ENCODE data around the gene ABCB9. TPM values are rescaled to one million over a fixed set of nuclear protein-coding genes. Genes with fewer than 3 reads are reported as not detected.

The ABCB9 gene
- total RNA-seq, 1 experiment from 2014 or later = 14.7 TPM

DNA sequence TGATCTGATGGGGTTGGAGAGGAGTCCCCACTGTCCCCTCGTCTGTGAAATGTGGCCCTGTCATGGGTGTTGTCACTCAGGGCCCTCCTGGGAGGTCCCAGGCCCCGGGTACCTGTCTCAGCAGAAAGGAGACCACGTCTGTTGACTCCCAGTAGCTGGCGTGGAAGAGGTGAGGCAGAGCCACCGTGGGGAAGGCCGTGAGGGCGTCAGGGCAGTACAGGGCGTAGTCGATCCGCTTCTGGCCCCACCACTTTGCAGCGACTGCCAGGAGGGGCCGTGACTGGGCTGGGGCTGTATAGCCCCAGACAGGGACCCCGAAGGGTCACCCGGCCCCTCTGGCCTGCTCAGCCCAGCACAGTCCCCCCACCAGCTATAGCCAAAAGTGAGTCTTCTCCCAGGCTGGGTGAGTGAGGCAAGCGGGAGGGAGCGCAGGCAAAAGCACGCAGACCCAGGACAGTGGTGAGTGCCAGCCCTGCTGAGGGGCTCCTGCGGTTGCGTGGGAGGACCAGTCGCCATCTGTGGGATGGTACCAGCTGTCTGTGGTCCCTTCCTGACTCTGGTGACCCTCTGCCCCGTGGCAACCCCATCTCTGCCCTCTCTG, 22.4 kb upstream of the ABCB9 start:
- RAD21 ChIA-PET (ENCODE audit: low non-redundant PET in 1 of 2, low total read pairs in 2 of 2, uncharacterized antibody in 2 of 2, unreplicated experiment in 2 of 2) = no interaction called here
- BruUV-seq (replicated peaks) = no TSS peak
- Histone ChIP-seq H3K4me1 (ENCODE audit: control insufficient read depth in 1 of 2, insufficient read depth in 2 of 2, low read length in 2 of 2) (no peaks in the 10 kb centered on the region), H3K9ac (ENCODE audit: low read length) (no peak overlapping the region), H3K27me3 (ENCODE audit: insufficient read depth, low read length) (no peaks in the 10 kb centered on the region), H3K9me2 (ENCODE audit: insufficient read depth) (no peaks in the 10 kb centered on the region), H3K27ac (ENCODE audit: low read depth, low read length) (no peak overlapping the region), H3K36me3 (ENCODE audit: control insufficient read depth in 1 of 2, insufficient read depth in 2 of 2, low read length in 2 of 2) (no peaks in the 10 kb centered on the region), H3K9me3 (ENCODE audit: control insufficient read depth in 1 of 2, insufficient read depth in 1 of 2, low read depth in 1 of 2, low read length in 2 of 2) (no peaks in the 10 kb centered on the region), H3K4me3 (replicated peaks in 1 of 2; ENCODE audit: low read depth in 1 of 2, low read length in 2 of 2) (no peak overlapping the region), H3K4me2 (ENCODE audit: low read length) (no peak overlapping the region), H3K79me2 (ENCODE audit: insufficient read depth, low read length) (no peaks in the 10 kb centered on the region), H4K20me1 (ENCODE audit: insufficient read depth) (no peaks in the 10 kb centered on the region), H2AFZ (ENCODE audit: low read depth, low read length, poor library complexity, severe bottlenecking) (no peak overlapping the region)
- intact Hi-C loops (cut with micrococcal nuclease) = no loop called here
- TF ChIP-seq, protein P1, sequence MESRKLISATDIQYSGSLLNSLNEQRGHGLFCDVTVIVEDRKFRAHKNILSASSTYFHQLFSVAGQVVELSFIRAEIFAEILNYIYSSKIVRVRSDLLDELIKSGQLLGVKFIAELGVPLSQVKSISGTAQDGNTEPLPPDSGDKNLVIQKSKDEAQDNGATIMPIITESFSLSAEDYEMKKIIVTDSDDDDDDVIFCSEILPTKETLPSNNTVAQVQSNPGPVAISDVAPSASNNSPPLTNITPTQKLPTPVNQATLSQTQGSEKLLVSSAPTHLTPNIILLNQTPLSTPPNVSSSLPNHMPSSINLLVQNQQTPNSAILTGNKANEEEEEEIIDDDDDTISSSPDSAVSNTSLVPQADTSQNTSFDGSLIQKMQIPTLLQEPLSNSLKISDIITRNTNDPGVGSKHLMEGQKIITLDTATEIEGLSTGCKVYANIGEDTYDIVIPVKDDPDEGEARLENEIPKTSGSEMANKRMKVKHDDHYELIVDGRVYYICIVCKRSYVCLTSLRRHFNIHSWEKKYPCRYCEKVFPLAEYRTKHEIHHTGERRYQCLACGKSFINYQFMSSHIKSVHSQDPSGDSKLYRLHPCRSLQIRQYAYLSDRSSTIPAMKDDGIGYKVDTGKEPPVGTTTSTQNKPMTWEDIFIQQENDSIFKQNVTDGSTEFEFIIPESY (IDR thresholded peaks at IDR 0.05; ENCODE audit: extremely low read depth, insufficient replicate concordance, low read length) = no peak
- TF ChIP-seq TCF7L2 (IDR thresholded peaks at IDR 0.05; ENCODE audit: borderline replicate concordance, extremely low read depth, insufficient read depth, insufficient read length) (no peak), ELF1 (IDR thresholded peaks at IDR 0.05; ENCODE audit: borderline replicate concordance, low read depth) (no peak), SRF (IDR thresholded peaks at IDR 0.05; ENCODE audit: low read depth) (no peak)
- ATAC-seq = no peak
- DNase-seq (ENCODE audit: low read depth, low spot score) = no peak
- CTCF ChIA-PET = interaction anchor here (0.7 to 1.5 kb wide), 2 partner anchors 249 to 430 kb away, joined by 3 to 4 read pairs; no protein-coding TSS in a partner anchor
- POLR2A ChIA-PET = no interaction called here

DNA sequence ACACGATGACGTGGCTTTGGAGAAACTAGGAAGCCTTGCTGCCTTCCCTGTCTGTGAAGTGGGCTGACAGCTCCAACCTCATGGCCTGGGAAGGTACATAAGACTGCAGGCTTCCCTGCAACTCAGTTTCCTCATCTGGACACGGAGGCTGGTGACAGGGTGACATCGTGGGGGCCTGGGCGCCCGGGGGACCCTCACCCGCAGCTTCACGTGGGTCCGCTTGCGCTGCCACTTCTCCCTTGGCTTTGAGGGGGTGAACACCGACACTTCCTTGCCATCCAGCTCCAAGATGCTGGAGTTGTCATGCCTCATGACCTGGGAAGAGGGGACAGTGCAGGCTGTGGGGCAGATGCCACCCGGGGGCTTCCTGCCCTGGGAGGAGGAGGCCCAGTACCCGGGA, 21.8 kb upstream of the ABCB9 start:
- CTCF ChIA-PET = no interaction called here
- no TSS peak for BruUV-seq (replicated peaks)
- RAD21 ChIA-PET (ENCODE audit: low non-redundant PET in 1 of 2, low total read pairs in 2 of 2, uncharacterized antibody in 2 of 2, unreplicated experiment in 2 of 2) = no interaction called here
- no peak for TF ChIP-seq YY1 (IDR thresholded peaks at IDR 0.05; ENCODE audit: extremely low read depth, insufficient replicate concordance, low read depth, low read length)
- TF ChIP-seq ZFX (IDR thresholded peaks at IDR 0.05) = no peak
- no peak for TF ChIP-seq POLR2A (IDR thresholded peaks at IDR 0.05; ENCODE audit: borderline replicate concordance, extremely low read depth, insufficient read depth, insufficient read length)
- TF ChIP-seq, protein P2, sequence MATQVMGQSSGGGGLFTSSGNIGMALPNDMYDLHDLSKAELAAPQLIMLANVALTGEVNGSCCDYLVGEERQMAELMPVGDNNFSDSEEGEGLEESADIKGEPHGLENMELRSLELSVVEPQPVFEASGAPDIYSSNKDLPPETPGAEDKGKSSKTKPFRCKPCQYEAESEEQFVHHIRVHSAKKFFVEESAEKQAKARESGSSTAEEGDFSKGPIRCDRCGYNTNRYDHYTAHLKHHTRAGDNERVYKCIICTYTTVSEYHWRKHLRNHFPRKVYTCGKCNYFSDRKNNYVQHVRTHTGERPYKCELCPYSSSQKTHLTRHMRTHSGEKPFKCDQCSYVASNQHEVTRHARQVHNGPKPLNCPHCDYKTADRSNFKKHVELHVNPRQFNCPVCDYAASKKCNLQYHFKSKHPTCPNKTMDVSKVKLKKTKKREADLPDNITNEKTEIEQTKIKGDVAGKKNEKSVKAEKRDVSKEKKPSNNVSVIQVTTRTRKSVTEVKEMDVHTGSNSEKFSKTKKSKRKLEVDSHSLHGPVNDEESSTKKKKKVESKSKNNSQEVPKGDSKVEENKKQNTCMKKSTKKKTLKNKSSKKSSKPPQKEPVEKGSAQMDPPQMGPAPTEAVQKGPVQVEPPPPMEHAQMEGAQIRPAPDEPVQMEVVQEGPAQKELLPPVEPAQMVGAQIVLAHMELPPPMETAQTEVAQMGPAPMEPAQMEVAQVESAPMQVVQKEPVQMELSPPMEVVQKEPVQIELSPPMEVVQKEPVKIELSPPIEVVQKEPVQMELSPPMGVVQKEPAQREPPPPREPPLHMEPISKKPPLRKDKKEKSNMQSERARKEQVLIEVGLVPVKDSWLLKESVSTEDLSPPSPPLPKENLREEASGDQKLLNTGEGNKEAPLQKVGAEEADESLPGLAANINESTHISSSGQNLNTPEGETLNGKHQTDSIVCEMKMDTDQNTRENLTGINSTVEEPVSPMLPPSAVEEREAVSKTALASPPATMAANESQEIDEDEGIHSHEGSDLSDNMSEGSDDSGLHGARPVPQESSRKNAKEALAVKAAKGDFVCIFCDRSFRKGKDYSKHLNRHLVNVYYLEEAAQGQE (IDR thresholded peaks at IDR 0.05; ENCODE audit: low read depth) = no peak
- TF ChIP-seq ZNF274 (IDR thresholded peaks at IDR 0.05; ENCODE audit: low read depth, low read length) = no peak
- TF ChIP-seq, protein P3, sequence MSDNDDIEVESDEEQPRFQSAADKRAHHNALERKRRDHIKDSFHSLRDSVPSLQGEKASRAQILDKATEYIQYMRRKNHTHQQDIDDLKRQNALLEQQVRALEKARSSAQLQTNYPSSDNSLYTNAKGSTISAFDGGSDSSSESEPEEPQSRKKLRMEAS (IDR thresholded peaks at IDR 0.05) = no peak
- TF ChIP-seq, protein P1 (IDR thresholded peaks at IDR 0.05; ENCODE audit: extremely low read depth, insufficient replicate concordance, low read length) = no peak
- TF ChIP-seq SP1 (IDR thresholded peaks at IDR 0.05; ENCODE audit: low read depth) = no peak
- TF ChIP-seq EGR1 (IDR thresholded peaks at IDR 0.05; ENCODE audit: low read depth) = no peak

More for the DNA sequence above, 21.8 kb upstream of the ABCB9 start:
- no peaks in the 10 kb centered on the region; a peak in 1 of 4 replicates for H3K36me3 ChIP-seq (ENCODE audit: control insufficient read depth in 1 of 2, insufficient read depth in 2 of 2, low read length in 2 of 2)
- H3K79me2 ChIP-seq (ENCODE audit: insufficient read depth, low read length) = no peaks in the 10 kb centered on the region
- no peak overlapping the region for H3K9ac ChIP-seq (ENCODE audit: low read length)
- no peak overlapping the region for H3K4me2 ChIP-seq (ENCODE audit: low read length)
- H3K4me3 ChIP-seq (replicated peaks in 1 of 2; ENCODE audit: low read depth in 1 of 2, low read length in 2 of 2) = no peak overlapping the region
- no peaks in the 10 kb centered on the region for H4K20me1 ChIP-seq (ENCODE audit: insufficient read depth)
- no peaks in the 10 kb centered on the region for H3K27me3 ChIP-seq (ENCODE audit: insufficient read depth, low read length)
- no peaks in the 10 kb centered on the region for H3K9me3 ChIP-seq (ENCODE audit: control insufficient read depth in 1 of 2, insufficient read depth in 1 of 2, low read depth in 1 of 2, low read length in 2 of 2)
- intact Hi-C loops (cut with micrococcal nuclease) = no loop called here
- POLR2A ChIA-PET = no interaction called here
- H3K4me1 ChIP-seq (ENCODE audit: control insufficient read depth in 1 of 2, insufficient read depth in 2 of 2, low read length in 2 of 2) = no peaks in the 10 kb centered on the region
- no peak overlapping the region for H2AFZ ChIP-seq (ENCODE audit: low read depth, low read length, poor library complexity, severe bottlenecking)
- no peak overlapping the region for H3K27ac ChIP-seq (ENCODE audit: low read depth, low read length)
- ATAC-seq (no peak), DNase-seq (ENCODE audit: low read depth, low spot score) (no peak)
- no peaks in the 10 kb centered on the region for H3K9me2 ChIP-seq (ENCODE audit: insufficient read depth)

Data from HCT116 (cell line).